Gastrocnemius medialis (tissue), 4 donors: ENCODE measurements around the gene RCOR1.

Experiments used
- CTCF ChIP-seq, 5 experiments: fragments of 450-650 bp in 3 of 5; fragments of 200-600 bp in 2 of 5; sonication (generic) in 2 of 5; IDR thresholded peaks in 4 of 5; conservative IDR thresholded peaks in 1 of 5; 1 replicate in 4 of 5; 2 replicates in 1 of 5; pipeline ENCODE4 v1.5.1; 2016 to 2019; ENCODE audit warnings: antibody characterized with exemption in 5 of 5, mild to moderate bottlenecking in 3 of 5, moderate library complexity in 3 of 5
- POLR2A ChIP-seq, 2 donors: fragments of 450-650 bp; IDR thresholded peaks; one replicate each; pipeline ENCODE4 v1.6.1; 2017; ENCODE audit warnings: antibody characterized with exemption in 2 of 2, mild to moderate bottlenecking in 2 of 2, moderate library complexity in 2 of 2

DNA sequence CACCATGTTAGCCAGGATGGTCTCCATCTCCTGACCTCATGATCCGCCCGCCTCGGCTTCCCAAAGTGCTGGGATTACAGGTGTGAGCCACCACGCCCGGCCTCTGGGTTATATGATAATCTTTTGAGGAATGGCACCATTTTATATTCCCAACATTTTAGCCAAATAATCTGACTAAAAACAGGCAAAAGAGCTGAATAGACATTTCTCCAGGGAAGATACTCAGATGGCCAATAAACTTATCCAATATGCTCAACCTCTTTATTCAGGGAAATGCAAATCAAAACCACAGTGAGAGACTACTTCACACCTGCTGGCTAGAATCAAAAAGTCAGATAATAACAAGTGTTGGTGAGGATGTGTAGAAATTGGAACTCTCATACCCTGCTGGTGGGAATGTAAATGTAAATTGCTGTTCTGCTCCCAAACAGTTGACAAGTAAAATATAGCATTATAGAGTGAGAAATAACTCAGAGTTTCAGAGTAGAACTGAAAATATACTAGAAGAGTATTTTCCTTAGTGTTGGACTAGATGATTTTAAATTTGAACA lies 80.0 kb downstream of the RCOR1 start:
- TF ChIP-seq CTCF (IDR thresholded peaks at IDR 0.05 in 4 of 5, conservative IDR thresholded peaks at IDR 0.05 in 1 of 5) (no peak), POLR2A (IDR thresholded peaks at IDR 0.05) (no peak)
